CD1c-positive myeloid dendritic cell (primary cell): ENCODE results near the gene MSLN.
"Not testable (repeated sequence)": the region's sequence is repeated elsewhere in the genome, so short reads cannot be mapped to it uniquely, and the experiment has no call there.

Experiments
- DNase-seq: peaks from one replicate; pipeline ENCODE4 v3.0.0-alpha.2; 2016; ENCODE audit errors: extremely low spot score

The MSLN gene

DNA sequence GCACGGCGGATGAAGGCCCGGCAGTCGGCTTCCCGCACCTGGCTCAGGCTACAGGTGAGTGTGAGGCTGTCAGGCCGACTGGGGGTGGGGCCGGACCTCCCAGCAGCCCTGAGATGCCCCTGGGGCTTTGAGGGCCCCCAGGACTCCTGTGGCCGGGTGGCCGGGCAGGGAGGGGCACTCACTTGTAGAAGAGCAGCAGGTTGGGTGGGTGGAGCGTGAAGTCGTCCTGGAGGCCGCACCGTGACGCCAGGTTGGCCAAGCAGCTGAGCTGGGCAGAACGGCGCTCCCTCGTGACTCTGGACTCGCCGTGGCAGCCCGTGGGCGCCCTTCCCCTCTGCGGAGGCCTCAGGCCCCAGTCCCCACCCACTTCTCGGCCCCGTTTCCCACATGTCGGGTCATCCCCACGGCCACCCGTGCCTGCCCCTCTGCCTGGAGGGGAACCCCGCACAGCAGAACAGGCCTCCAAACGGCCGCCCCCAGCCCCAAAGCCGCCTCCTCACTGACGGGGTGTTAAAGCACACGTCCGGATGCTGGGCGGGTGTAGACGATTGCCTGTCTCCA, 14.8 kb downstream of the MSLN start:
- no peak for DNase-seq

DNA sequence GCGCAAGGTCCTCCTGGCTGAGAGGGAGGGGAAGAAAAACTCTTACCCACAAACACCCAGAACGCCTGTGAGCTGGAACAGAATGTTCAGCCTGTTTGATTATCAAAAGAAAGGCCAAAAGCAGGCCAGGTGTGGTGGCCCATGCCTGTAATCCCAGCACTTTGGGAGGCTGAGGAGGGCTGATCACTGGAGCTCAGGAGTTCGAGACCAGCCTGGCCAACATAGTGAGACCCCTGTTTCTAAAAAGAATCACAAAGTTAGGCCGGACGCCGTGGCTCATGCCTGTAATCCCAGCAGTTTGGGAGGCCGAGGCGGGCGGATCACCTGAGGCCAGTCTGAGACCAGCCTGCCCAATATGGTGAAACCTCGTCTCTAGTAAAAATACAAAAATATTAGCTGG, 15.8 kb downstream of the MSLN start:
- DNase-seq = not testable (repeated sequence)

DNA sequence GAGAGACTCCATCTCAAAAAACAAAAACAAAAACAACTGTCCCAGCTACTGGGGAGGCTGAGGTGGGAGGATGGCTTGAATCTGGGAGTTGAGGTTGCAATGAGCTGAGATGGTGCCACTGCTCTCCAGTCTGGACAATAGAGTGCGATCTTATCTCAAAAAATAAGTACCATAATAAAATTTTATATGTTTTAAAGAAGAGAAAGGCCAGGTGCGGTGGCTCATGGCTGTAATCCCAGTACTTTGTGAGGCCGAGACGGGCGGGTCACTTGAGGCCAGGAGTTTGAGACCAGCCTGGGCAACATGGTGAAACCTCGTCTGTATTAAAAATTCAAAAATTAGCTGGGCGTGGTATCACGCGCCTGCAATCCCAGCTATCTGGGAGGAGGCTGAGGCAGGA, 16.3 kb downstream of the MSLN start:
- no peak for DNase-seq

- no peak for DNase-seq
Observed at GRCh38 chr16:777826-778225, 17.3 kb downstream of the MSLN start.

- DNase-seq = no peak
Observed at GRCh38 chr16:778447-778846, 17.9 kb downstream of the MSLN start.

DNA sequence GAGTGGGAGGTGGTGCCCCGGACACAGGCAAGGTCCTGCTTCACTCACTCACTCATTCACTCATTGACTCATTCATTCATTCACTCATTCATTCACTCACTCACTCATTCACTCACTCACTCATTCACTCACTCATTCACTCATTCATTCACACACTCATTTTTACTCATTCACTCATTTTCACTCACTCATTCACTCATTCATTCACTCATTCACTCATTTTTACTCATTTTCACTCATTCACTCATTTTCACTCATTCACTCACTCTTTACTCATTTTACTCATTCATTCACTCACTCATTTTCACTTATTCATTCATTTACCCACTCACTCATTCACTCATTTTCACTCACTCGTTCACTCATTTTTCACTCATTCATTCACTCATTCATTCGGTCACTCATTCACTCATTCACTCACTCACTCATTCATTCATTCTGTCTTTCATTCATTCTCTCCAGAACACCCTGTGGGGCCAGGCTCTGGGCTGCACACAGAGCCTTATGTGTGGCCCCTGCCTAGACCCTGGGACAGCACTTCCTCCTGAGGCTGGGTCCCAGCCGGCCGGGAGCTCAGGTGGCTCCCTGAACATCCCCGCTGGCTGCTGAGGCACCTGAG, 18.5 kb downstream of the MSLN start:
- no peak for DNase-seq

DNA sequence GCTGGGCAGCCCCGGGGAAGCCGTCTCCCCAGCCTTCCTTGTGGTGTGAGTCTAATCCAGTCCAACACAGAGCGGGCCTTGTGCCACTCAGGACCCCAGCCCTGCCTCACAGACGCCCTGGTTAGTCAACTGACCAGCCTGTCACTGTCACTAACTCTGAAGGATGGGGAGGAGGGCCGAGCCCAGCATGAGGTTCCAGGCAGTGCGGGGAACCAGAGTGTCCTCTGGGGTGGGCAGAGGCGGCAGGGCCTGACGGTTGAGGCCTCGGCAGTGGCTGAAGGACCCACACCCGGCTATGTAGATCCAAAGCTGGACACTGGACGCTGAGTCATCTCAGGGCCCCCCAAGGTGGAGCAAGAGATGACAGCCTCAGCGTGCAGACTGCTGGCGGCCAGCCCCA, 19.0 kb downstream of the MSLN start:
- DNase-seq = no peak

GRCh38 chr16:780296-780695, 19.8 kb downstream of the MSLN start:
- DNase-seq = no peak

DNA sequence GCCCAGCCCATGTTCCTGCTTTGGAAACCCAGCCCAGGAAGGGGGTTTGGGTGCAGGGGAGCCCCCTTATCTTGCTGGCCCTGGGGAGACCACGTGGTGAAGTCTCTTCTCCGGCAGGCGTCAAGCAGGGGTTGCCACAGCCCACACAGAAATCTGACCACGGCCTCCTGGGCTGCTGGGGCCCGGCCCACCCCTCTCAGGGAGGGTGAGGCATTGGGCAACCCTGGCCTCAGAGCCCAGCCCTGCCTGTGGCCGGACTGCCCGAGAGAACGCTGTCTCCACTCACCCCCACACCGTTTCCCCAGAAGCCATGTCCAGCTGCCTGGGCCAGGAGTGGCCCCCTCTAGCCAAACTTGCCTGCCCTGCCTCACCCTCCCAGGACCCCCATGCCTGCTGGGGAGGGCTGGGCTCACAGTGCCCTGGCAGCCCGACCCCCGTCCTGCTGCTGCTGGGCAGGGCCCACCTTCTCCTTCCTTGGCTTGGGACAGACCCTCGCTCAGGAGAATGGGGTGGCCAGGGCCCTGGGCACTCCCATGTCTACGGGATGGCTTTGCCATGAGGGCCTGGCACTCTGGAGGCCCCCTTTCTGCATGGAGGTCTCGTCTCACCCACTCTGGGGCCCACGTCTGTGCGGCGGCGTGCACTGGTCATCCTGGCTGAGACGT, 20.9 kb downstream of the MSLN start:
- DNase-seq = no peak

DNA sequence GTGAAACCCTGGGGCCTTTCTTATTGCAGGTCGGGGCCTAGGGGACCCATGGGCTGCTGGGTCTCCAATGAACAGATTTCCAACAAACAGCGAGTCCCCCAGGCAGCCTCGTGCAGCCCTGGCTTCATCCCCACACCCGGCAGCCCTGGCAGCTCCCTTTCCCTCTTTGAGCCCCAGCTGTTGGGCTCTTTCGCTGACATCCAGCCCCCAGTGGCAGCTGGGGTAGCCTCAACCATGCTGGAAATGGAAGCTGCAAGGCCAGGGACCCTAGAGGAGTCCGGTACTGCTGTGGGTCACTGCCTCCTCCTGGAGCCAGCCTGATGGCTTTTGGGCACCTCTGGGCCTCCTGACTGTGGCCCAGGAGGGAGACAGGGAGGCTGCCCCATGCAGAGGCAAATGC, 21.7 kb downstream of the MSLN start:
- no peak for DNase-seq

GRCh38 chr16:782766-783403, 22.4 kb downstream of the MSLN start:
- no peak for DNase-seq

- no peak for DNase-seq
Observed at GRCh38 chr16:783404-784161, 23.0 kb downstream of the MSLN start.

- no peak for DNase-seq
Observed at GRCh38 chr16:784431-784830, 23.9 kb downstream of the MSLN start.

DNA sequence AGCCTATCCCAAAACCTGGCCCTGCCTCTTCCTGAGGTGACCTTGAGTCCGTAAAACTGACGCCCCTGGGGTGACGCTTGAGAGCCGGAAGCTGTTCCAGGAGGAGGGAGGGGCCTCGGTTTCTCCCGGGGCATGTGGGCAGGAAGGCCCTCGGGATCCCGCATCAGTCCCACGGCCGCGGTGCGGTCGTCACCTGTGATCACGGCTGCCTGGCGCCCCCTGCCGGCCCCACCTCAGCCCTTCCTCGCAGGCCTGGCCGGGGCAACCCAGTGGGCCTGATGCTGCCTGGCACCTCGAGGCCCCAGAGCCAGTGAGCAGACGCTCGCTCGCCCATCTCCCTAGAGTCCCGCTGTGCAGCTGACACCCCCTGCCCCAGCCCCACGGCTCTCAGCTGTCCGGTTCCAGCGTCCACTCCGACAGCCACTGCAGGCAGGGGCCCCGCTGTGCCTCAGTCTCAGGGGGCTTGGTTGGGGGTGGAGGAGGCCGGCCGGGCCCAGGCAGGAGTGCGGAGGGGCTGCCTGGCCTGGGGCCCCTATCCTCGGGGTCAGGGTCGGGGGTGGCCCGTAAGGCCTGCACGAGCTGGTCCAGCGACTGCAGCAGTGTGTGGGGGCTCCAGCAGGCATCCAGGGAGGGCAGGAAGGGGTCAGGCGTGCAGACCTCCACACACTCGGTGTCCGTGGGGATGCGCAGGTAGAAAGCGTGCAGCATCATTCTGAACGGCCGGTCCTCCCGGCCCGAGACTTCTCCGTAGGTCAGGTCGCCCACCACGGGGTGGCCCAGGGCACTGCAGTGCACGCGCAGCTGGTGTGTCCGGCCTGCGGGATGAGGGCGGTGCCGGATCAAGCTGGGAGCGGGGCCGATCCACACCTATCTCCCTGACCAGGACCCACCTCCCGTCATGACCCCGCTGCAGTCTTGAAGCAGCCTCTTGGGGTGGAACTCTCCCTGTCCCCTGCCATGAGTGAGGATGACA, 25.3 kb downstream of the MSLN start:
- peak; percentile 75 for DNase-seq

GRCh38 chr16:787321-787966, 26.9 kb downstream of the MSLN start:
- DNase-seq = no peak

- DNase-seq = no peak
Observed at GRCh38 chr16:787978-788398, 27.5 kb downstream of the MSLN start, which contains the start of gene RPUSD1. TSS of gene RPUSD1 (minus strand) at chr16:788381. CDS start at chr16:787737, 644 bp downstream.

- peak; percentile 97 for DNase-seq
Observed at GRCh38 chr16:788399-789126, 28.0 kb downstream of the MSLN start, which contains the start of gene CHTF18. TSS of gene CHTF18 (plus strand) at chr16:788620. CDS start at chr16:788685, 65 bp downstream.

GRCh38 chr16:789191-789850, 28.8 kb downstream of the MSLN start:
- no peak for DNase-seq

GRCh38 chr16:790086-790485, 29.6 kb downstream of the MSLN start:
- no peak for DNase-seq
